Measurements from ENCODE around the gene SLCO1B1. TPM values are rescaled to one million over a fixed set of nuclear protein-coding genes. Genes with fewer than 3 reads are reported as not detected.
"Not testable (repeated sequence)": the region's sequence is repeated elsewhere in the genome, so short reads cannot be mapped to it uniquely, and the experiment has no call there.

SLCO1B1 gene
- total RNA-seq, 4 donors from 2014 or later = not detected

- intact Hi-C loops (cut with DNase I; ENCODE audit: low total_unique reads) = no loop called here
- TF ChIP-seq POLR2A (IDR thresholded peaks at IDR 0.05) (no peak), CTCF (IDR thresholded peaks at IDR 0.05) (no peak)
- no peak for DNase-seq (ENCODE audit: low spot score in 2 of 2)
- 55 to 65% methylated on average over 3 of the region's 3 CpGs for WGBS, 2 donors
- H3K4me3 ChIP-seq (ENCODE audit: low read depth, poor library complexity, severe bottlenecking) = no peak overlapping the region
Measured at GRCh38 chr12:21190016-21190415, 59.0 kb downstream of the SLCO1B1 start.

GRCh38 chr12:21214433-21214832 lies 83.4 kb downstream of the SLCO1B1 start:
- intact Hi-C loops (cut with DNase I; ENCODE audit: low total_unique reads); DNase-seq (ENCODE audit: low spot score in 2 of 2); H3K4me3 ChIP-seq (ENCODE audit: low read depth, poor library complexity, severe bottlenecking): not testable (repeated sequence)
- 91% methylated on average over 17 of the region's 19 CpGs; no CpG with 5 or more reads in 1 of the 2 donors for WGBS, 2 donors

- TF ChIP-seq POLR2A (IDR thresholded peaks at IDR 0.05) (no peak), CTCF (IDR thresholded peaks at IDR 0.05) (no peak)
- intact Hi-C loops (cut with DNase I; ENCODE audit: low total_unique reads) = no loop called here
- DNase-seq (ENCODE audit: low spot score in 2 of 2) = no peak
- no peak overlapping the region for H3K4me3 ChIP-seq (ENCODE audit: low read depth, poor library complexity, severe bottlenecking)
- WGBS, 2 donors = 52 to 61% methylated on average over 2 of the region's 2 CpGs
Measured at GRCh38 chr12:21219206-21219605, 88.2 kb downstream of the SLCO1B1 start.

- no peak for DNase-seq (ENCODE audit: low spot score in 2 of 2)
- intact Hi-C loops (cut with DNase I; ENCODE audit: low total_unique reads) = no loop called here
- TF ChIP-seq POLR2A (IDR thresholded peaks at IDR 0.05) (no peak), CTCF (IDR thresholded peaks at IDR 0.05) (no peak)
- H3K4me3 ChIP-seq (ENCODE audit: low read depth, poor library complexity, severe bottlenecking) = no peak overlapping the region
- 71 to 74% methylated on average over 3 of the region's 3 CpGs for WGBS, 2 donors
Measured at GRCh38 chr12:21220266-21220665, 89.3 kb downstream of the SLCO1B1 start.

- DNase-seq (ENCODE audit: low spot score in 2 of 2) = no peak
- H3K4me3 ChIP-seq (ENCODE audit: low read depth, poor library complexity, severe bottlenecking) = no peak overlapping the region
- intact Hi-C loops (cut with DNase I; ENCODE audit: low total_unique reads) = no loop called here
- TF ChIP-seq CTCF (IDR thresholded peaks at IDR 0.05) (no peak), POLR2A (IDR thresholded peaks at IDR 0.05) (no peak)
Measured at GRCh38 chr12:21221072-21221471, 90.1 kb downstream of the SLCO1B1 start.

GRCh38 chr12:21221778-21222177 lies 90.8 kb downstream of the SLCO1B1 start:
- DNase-seq (ENCODE audit: low spot score in 2 of 2) = no peak
- intact Hi-C loops (cut with DNase I; ENCODE audit: low total_unique reads) = no loop called here
- TF ChIP-seq CTCF (IDR thresholded peaks at IDR 0.05) (no peak), POLR2A (IDR thresholded peaks at IDR 0.05) (no peak)
- no peak overlapping the region for H3K4me3 ChIP-seq (ENCODE audit: low read depth, poor library complexity, severe bottlenecking)

All from lower leg skin (tissue), 4 donors.